Stimulated activated CD4-positive, alpha-beta T cell treated with anti-CD3 and anti-CD28 coated beads, Interleukin-1b, Interleukin-23, amount 100 ng/mL, for 4 hours (primary cell): ENCODE measurements around the gene ADAMTSL3.

ENCODE experiments used
- DNase-seq, 2 donors: peaks; one replicate each; pipeline ENCODE4 v3.0.0-alpha.2; 2020; ENCODE audit warnings: low read depth in 2 of 2

ADAMTSL3 gene

GRCh38 chr15:83980637-83981036 is 326.7 kb downstream of the ADAMTSL3 start:
- no peak for DNase-seq

GRCh38 chr15:83982748-83983147 is 328.8 kb downstream of the ADAMTSL3 start:
- DNase-seq, result no peak

DNA sequence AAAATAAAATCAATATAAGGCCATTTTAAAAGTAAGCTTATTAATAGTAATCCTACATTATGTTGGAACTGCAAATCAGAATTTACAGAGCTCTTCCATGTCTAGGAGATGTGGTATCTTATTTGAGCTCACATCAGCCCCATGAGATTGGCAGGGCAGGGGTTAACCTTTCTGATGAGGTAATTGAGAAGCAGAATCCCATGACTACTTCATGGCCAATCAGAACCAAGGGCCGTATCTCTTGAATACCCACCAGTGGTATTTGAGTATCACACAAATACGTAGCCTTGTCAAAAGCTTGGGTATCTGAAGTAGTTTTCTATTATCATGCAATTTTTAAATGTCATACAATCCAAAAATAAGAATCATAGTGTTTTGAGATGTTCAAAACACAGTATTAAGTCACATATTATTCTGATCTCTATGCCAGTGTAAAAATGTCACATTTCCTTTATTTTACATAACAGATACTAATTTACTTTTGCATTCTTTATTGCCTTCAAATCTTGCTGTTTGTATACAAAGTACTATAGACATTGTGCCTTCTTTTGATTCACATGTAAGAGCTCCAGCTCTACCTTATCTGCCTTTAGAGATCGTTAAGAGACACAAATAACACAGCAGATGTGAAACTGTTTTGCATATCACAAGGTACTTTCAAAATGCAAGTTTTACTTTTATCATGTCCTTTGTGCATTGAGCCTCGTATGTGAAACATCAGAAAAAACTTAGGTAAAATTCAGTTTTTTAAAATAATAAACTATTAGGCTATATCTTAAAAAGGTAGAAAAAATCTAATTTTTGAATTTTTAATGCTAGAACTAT is 329.9 kb downstream of the ADAMTSL3 start:
- no peak for DNase-seq

DNA sequence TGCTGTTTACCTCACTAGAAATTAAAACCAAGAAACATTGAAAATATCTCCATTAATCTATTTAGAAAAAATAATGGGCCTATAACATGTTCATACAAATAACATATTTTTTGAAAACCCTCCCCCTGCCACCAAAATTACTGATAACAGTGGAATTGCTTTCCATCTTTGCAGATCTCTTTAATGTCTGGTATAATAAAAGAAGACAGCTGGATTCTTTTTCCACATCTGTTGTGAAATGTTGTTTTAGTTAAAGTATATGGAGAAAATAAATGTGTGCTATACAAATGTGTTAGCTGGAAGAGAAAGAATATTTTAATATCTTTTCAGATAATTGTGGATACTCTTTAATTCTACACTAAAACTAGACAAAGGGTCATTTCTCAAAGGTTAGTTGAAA is 330.7 kb downstream of the ADAMTSL3 start:
- DNase-seq, result no peak

DNA sequence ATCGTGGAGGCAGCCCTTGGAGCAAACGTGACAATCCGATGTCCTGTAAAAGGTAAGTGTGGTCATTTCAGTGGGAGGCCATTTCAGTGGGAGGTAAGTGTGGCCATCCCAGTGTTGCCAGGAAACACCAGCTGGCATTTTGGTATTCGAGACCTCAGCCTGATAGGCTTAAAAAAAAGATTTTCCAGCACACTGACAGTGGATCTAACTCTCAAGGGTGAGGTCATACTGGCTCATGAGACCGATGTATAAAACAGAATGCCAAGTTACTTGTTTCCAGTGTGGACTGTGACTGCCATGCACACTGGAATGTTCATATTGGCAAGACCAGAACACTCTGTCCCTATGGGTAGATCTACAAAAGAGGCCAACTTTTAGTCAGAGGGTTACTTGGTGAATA is 337.2 kb downstream of the ADAMTSL3 start:
- no peak for DNase-seq

DNA sequence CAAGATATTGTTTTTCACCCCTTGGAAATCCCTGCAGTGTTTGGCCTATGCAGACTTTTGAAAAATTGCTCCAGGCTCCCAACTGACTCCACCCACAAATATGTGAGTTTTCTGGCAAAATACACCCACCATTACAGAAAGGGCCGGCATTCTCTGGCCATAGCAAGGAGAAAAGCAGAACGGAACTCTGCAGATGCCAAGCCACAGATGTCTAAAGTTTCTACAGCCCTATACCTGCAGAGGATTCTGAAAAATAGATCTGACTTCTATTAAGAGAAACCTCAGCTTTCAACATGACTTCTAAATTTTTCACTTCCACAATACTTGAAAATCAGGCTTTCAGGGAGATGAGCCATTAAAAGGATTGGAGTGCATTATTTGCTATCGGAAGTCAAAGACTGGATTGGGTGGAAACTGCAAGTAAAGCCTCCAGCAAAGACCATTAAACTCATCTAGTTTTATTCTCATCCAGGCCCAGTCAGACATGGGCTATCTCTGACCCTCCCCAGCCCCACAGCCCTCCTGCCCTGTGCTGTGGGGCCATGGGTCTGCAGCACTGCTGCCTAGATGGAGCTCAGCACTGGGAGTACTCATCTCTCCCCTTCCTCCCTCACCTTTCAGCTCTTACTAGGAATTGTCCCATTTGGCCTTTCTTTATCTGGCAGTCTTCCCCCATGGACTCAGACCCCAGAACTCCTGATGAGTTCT is 338.6 kb downstream of the ADAMTSL3 start:
- no peak for DNase-seq

GRCh38 chr15:83993591-83993990 is 339.7 kb downstream of the ADAMTSL3 start:
- no peak for DNase-seq

- DNase-seq, result no peak
Measured at GRCh38 chr15:83998486-83998885, 344.6 kb downstream of the ADAMTSL3 start.

- no peak for DNase-seq
Measured at GRCh38 chr15:83999396-84000135, 345.6 kb downstream of the ADAMTSL3 start.

GRCh38 chr15:84001037-84001436 is 347.1 kb downstream of the ADAMTSL3 start:
- DNase-seq, result no peak

- no peak for DNase-seq
Measured at GRCh38 chr15:84001655-84002054, 347.7 kb downstream of the ADAMTSL3 start.

DNA sequence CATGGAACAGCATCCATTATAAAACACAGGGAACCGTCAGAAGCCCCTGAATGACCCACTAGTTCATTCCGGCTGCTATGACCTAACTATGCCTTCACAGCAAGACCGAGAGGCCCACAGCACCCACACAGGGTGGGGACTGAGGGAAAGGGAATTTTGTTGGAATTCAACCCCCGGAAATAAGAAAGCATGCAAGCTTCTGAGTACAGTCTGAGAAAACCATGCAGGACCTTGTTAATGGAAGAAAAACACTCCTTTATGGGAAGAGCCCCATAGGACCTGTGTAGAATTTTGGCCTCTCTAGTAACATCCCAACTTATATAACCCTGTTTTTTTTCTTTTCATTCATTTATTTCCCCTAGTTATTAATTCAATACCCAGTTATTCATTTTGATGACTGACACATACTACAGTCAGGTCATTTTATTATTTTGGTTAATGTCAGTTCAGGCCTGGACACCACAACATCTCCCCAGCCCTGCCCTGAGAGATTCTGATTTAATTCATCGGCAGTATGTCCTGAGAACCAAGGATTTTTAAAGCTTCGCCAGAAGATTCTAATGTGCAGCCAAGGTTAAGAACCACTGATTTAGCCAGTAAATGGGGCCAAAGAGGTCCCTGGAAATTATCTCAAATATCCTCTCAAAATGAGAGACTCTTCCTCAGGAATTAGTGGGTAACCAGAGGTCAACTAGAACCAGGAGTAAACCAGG is 350.0 kb downstream of the ADAMTSL3 start:
- DNase-seq, result no peak

DNA sequence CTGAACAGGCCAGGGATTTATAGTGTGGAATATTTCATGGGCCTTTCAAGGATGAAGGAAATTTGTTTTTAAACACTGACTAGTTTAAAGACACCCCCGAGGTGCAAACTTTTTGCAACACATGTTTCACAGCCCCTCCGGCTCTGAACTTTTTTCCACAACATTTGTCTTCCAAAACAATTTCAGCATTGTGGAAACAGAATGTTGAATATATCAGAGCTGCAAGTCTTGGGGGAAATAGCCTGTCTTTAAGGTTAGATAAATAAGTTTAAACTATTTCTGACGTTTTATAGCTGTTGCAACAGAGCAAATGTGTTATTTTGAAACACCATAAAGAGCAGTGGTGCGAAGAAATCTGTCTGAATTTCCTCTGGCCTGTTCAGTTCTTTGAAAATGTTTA is 352.5 kb downstream of the ADAMTSL3 start:
- no peak for DNase-seq

DNA sequence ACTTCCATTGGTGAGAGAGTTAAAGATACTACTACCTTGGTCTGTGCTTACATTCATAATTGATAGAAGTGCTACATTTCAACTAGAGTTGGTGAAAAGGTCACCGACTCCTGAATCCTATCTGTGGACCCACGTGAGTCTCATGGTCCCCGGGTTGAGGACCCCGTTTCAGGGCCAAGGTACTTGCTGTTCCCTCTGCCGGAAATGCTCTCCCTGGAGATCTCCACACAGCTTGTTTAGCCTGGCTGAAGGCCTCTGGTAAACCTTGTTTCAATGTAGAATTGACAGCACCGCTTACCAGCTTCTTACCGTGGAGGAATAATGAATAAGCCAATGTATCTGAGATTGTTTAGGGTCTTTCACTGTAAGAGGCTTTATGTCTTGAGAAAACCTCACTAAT is 355.7 kb downstream of the ADAMTSL3 start:
- no peak for DNase-seq

- no peak for DNase-seq
Measured at GRCh38 chr15:84010246-84010645, 356.3 kb downstream of the ADAMTSL3 start.

DNA sequence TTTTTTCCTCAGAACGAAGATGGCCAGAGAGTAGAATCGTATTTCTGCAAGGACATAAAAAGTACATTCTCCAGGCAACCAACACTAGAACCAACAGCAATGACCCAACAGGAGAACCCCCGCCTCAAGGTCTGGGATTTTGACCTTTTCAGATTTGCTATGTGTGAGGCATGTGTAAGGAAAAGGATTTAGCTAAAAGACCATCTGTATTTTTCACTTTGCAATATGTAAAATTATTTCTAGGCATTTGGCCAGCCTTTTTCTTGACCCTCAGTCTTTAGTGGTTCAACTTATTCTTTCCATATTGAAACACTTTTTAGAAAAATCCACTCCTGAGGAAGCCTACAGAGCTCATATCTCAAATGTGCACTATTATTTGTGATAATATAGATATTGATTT is 362.4 kb downstream of the ADAMTSL3 start:
- no peak for DNase-seq

GRCh38 chr15:84022516-84022915 is 368.6 kb downstream of the ADAMTSL3 start:
- DNase-seq, result no peak

- DNase-seq, result no peak
Measured at GRCh38 chr15:84023636-84024035, 369.7 kb downstream of the ADAMTSL3 start.

- DNase-seq, result no peak
Measured at GRCh38 chr15:84033793-84034553, 380.1 kb downstream of the ADAMTSL3 start.

DNA sequence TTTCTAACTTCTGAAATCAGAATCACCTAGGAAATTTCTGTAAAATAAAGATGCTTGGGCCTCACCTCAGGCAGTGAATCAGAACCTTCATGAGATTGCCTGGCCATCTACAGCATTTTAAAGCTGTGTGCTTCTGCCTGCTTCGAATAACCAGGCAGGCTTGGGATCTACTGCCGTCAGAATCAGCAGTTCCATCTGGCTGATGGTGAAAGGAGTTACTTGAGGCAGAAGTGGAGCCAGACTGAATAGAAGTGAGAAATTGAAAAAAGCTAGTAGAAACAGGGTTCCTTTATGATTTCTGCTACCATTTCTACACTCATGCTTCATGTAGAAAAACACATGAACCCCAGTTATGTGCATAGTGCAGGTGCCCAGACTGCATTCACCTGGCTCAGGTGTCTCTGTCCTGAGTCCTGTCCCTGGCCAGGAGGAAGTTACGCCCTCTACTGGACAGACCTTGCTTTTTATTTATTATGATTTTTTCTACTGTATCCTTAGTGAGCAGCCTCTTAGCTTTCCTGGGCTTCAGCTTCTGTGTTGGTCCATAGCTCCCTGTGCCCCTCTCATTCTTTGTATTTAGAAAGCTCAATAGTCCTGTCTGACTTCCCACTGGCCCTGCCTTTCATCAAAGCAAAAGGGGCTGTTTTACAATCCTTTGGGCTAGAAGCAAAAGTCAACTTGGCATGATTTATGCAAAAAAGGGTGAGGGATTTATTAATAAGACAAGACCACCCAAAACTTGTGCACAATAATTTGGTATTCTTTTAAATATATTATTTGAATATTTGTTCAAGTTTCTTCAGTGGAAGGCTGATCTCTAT is 380.9 kb downstream of the ADAMTSL3 start:
- DNase-seq, result no peak
